Stimulated activated CD4-positive, alpha-beta T cell treated with anti-CD3 and anti-CD28 coated beads, Interleukin-1b, Interleukin-23, amount 100 ng/mL, for 48 hours (primary cell): Measurements from ENCODE around the gene LCN1.

Experiments
- DNase-seq: peaks from one replicate; pipeline ENCODE4 v3.0.0-alpha.2; 2020

The LCN1 gene

GRCh38 chr9:135520916-135521607, at the start of gene LCN1:
Gene LCN1 (plus strand): TSS chr9:135521440. CDS start chr9:135521498, 58 bp downstream.
- DNase-seq = no peak

DNA sequence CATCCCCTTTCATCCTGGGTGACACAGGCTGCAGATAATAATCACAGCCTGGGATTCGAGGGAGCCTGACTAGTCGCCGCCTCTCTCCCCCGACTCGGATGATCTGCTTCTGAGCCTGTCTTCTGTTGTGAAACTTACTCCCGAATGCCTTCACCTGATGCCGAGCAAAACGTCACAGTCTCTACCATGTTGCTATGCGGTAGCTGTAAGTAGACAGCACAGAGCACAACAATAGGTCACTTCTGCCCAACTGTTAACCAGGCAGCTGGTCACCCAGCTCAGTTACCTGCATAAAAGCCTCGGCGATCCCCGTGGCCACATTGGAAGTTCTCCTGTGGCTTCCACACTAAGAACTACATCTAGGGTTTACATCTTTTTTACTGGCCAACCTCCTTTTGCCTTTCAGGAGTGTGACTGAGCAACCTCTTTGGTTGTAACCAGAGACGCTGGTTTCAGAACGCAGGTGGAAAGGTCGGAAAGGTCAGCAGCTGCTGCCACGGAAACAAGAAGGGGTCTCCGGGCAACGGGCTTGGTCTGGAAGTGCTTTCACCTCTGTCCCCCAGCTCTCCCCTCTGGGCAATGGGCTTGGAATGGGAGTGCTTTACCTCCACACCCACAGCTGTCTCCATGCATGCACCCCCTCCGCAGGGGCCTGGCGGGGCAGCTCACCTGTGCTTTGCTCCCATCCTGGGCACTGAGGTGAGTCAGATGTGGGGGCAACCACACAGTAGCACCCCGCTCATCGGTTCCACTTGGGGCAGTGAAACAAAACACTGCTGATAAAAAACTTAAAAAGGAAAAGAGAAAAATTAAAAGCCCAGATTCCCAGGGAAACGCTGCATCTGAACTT, 49.2 kb upstream of the LCN1 start:
- DNase-seq = no peak

DNA sequence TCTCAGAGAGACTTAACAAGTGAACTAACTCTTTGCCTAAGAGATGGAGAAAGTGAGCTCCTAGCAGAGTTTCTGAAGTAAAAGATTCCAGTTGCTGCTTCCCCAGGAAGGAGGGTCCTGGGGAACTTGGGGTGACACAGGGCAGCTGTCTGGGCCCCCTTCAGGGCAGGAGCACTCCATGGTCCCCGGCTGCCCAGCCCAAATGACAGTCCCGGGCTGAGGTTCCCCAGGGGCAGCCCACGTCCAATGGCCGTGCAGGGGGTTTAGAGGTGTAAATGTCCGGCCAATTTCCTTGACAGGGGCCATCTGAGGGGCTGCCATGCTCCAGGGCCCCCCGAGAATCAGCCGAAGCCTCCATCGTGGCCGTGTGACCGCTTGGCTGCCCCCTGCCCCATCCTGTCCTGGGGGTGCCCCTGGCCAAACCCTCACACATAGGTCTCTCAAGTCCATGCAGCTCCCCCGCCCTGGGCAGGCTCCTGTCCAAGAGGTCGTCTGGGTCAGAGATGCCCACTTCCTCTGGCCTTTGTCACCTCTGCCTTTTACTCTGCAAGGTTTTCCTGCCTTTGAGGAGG, 47.2 kb upstream of the LCN1 start:
- DNase-seq = no peak

- no peak for DNase-seq
These were observed 46.3 kb upstream of the LCN1 start for GRCh38 chr9:135474915-135475314.

- no peak for DNase-seq
These were observed 44.5 kb upstream of the LCN1 start for GRCh38 chr9:135476561-135477355.

DNA sequence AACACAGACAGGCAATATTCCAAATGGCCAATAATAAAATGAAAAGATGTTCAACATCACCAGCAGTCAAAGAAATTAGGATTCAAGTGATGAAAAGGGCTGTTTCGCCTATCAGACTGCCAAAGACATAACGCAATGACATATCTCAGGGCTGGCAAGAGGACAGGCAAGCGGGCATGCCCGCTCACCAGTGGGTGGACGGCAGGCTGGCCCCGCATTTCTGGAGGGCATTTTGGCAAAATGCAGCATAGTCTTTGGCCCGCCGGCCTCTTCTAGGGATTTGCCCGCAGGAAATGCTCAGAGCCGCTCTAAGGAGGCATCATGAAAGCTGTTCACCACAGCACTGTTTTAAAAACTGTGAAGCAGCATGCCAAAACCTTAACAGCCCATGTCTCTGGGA, 43.0 kb upstream of the LCN1 start:
- no peak for DNase-seq

- no peak for DNase-seq
These were observed 42.3 kb upstream of the LCN1 start for GRCh38 chr9:135478829-135479468.

- DNase-seq = no peak
These were observed 41.7 kb upstream of the LCN1 start, which contains the start of gene PPP1R26 for GRCh38 chr9:135479469-135480052. Gene PPP1R26 (plus strand): TSS chr9:135479782. CDS start chr9:135484511, 4,729 bp downstream.

GRCh38 chr9:135480071-135480939, 40.9 kb upstream of the LCN1 start:
- no peak for DNase-seq

DNA sequence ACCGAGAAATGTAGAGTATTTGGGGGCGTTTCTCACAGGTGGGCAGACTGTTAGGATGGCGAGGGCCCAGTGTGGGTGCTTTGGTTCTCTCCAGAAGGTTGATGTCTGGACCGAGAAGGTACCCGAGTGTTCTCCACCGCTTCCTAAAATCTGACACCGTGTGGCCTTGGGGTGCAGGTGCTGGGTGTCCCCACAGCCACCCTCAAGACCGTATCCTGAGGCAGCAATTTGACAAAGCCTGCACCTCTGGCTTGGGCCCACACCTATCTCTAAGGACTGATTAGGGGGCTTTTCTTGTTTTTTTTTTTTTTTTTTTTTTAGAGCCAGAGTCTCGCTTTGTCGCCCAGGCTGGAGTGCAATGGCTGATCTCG, 40.3 kb upstream of the LCN1 start:
- DNase-seq = no peak

DNA sequence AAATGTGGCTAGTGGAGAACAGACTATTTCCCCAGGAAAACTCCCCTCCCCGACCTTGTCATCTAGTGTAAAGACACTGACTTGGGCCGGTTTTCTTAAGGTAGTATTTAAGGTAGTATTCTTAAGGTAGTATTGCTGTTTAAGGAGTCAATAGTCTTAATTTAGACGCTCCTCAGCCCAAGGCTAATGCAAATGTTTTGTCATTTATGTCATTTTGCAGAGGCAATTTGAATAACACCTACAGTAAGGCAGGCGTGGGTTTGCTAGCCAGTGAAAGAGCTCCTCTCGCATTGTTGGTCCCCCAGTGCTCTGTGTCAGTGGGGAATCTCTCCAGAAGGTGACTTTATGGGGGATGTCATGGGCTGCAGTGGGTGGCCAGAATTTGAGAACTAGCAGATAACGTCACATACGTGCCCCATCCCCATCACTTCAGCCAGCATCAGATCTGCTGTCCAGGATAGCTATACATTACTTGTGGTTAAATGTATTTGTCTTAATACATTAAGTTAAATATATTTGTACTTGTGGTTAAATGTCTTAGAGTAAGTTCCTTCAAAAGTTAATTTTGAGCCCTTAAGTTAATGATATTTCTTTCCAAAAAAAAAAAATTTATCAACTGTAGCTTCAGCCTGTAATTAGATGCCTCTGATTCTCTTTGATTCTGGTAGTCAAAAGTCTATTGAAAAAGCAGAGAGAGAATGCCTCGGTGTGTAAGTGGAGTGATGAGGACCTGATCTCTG, 39.1 kb upstream of the LCN1 start:
- no peak for DNase-seq

DNA sequence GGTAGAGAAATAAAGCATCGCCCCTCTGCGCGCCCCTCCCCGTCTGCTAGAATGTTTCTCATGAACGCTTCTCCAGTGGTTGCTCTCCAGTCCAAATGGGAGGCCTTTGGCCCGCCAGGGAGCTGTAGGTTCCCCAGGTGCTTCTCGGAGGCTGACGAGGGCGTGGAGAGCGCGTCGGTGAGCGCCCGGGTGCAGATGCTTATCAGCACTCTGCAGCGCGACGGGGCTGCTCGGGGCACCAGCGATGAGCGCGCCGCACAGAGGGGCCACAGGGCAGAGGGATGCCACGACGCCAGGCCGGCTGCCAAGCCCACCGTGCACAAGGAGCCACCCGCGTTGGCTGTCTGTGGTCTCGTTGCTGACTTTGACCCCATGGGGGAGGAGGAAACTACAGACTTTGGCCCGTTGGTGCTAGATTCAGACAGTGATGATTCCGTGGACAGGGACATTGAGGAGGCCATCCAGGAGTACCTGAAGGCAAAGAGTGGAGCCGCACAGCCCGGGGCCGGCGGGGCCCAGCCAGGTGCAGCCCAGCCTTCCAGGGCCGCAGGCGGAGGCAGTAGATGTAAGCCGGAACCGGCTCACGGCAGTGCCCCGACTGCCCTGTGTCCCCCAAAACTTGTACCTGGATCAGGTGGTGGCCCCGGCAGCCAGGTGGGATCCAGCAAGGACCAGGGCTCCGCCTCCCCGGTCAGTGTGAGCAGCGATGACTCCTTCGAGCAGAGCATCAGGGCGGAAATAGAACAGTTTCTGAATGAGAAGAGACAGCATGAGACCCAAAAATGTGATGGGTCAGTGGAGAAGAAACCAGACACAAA, 36.6 kb upstream of the LCN1 start:
- DNase-seq = no peak

DNA sequence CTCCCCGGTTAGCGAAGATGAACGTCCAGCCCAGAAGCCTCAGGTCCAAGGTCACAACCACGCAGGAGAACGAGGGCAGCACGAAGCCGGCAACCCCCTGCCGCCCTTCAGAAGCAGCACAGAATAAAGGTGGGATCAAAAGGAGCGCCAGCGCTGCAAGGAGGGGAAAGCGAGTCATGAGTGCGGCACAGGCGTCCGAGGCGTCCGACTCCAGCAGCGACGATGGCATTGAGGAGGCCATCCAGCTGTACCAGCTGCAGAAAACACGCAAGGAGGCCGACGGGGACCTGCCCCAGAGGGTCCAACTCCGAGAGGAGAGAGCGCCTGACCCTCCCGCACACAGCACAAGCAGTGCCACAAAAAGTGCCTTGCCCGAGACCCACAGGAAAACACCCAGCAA, 35.9 kb upstream of the LCN1 start:
- no peak for DNase-seq

DNA sequence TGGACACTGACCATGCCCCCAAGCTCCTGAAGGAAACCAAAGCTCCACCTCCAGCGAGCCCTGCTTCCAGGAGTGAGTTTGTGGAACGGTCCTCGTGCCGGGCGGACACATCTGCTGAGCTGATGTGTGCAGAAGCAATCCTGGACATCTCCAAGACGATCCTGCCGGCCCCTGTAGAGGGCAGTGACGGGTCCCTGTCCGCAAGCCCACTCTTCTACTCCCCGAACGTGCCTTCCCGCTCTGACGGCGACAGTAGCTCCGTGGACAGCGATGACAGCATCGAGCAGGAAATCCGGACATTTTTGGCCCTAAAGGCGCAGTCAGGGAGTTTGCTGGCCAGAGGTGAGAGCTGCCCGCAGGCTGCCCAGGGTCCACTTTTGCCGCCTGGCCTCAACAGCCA, 35.4 kb upstream of the LCN1 start:
- no peak for DNase-seq

DNA sequence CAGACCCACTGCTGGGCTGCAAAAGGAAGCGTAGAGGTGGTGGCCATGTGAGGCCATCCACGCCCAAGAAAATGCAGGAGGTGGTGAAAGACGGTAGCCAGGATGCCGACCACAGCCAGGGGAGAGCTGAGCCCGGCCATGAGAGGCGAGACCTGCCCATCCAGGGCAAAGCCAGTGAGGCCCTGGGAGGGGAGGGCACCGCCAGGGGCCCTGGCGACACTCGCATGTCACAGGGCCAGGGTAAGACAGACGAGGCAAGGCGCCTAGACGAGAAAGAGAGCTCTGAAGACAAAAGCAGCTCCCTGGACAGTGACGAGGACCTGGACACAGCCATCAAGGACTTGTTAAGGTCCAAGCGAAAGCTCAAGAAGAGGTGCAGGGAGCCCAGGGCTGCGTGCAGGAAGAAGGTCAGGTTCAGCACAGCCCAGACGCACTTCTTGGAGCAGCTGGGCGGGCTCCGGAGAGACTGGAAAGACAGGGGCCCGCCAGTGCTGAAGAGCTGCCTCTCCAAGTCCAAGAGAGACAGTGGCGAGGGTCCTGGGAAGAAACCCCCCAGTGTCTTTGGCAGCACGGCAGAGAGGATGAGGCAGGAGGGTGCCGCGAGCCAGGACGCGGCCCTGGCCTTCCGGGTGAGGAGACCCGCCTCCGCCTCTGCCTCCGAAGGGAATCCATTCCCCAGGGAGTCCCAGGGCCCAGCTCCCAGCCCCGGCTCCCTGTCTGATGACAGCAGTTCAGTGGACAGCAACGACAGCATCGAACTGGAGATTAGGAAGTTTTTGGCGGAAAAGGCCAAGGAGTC, 34.8 kb upstream of the LCN1 start:
- DNase-seq = no peak

- no peak for DNase-seq
These were observed 33.8 kb upstream of the LCN1 start for GRCh38 chr9:135487281-135488012.

DNA sequence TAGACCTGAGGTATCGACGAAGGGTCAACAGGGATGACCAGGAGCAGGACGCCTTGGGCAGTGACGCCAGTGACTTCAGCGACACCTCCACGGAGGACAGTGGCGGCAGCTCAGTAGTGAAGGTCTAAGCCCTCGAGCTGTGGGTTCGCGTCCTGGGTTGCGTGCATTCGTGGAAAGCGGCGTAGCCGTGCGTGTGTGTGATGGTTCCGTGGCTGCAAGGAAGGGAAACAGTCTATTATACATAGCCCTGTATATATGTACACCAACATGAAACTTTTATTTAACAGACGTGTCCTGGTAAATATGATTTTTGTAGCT, 33.3 kb upstream of the LCN1 start:
- no peak for DNase-seq

GRCh38 chr9:135488527-135488926, 32.7 kb upstream of the LCN1 start:
- DNase-seq = no peak
